Heart left ventricle (tissue), 16 donors: Measurements from ENCODE around the gene SKOR2. TPM values are rescaled to one million over a fixed set of nuclear protein-coding genes. Genes with fewer than 3 reads are reported as not detected.

ENCODE experiments used
- ATAC-seq, 4 donors: fragments of 200-7000 bp; cut with Tn5 transposase; one replicate each; pipeline ENCODE4 v1.9.1; 2020 to 2022; ENCODE audit warnings: moderate library complexity in 4 of 4, mild to moderate bottlenecking in 3 of 4, moderate number of reproducible peaks in 1 of 4
- DNase-seq, 5 donors: peaks; one replicate each; pipeline ENCODE4 v3.0.0-alpha.2; 2020
- H3K27ac ChIP-seq, 12 donors: fragments of 200-600 bp; sonication (generic) in 4 of 12; one replicate each; pipeline versions ENCODE4 v1.5.0 to v1.8.0; 2016 to 2022; ENCODE audit warnings: mild to moderate bottlenecking in 2 of 12
- H3K27me3 ChIP-seq, 9 donors: fragments of 200-600 bp; sonication (generic) in 2 of 9; one replicate each; pipeline versions ENCODE4 v1.5.1 to v1.8.0; 2016 to 2022; ENCODE audit warnings: mild to moderate bottlenecking in 3 of 9
- H3K36me3 ChIP-seq, 9 donors: fragments of 200-600 bp; sonication (generic) in 2 of 9; one replicate each; pipeline versions ENCODE4 v1.5.0 to v1.8.0; 2018 to 2022; ENCODE audit warnings: mild to moderate bottlenecking in 2 of 9
- H3K4me1 ChIP-seq, 12 donors: fragments of 200-600 bp; sonication (generic) in 4 of 12; one replicate each; pipeline versions ENCODE4 v1.5.0 to v1.8.0; 2016 to 2022; ENCODE audit warnings: mild to moderate bottlenecking in 3 of 12
- H3K4me3 ChIP-seq, 12 donors: fragments of 200-600 bp; sonication (generic) in 4 of 12; one replicate each; pipeline versions ENCODE4 v1.5.0 to v1.8.0; 2017 to 2022; ENCODE audit warnings: mild to moderate bottlenecking in 9 of 12, moderate library complexity in 4 of 12
- H3K9me3 ChIP-seq, 12 donors: fragments of 200-600 bp; sonication (generic) in 4 of 12; one replicate each; pipeline versions ENCODE4 v1.5.0 to v1.8.0; 2016 to 2022; ENCODE audit warnings: mild to moderate bottlenecking in 1 of 12
- POLR2A ChIP-seq, 2 donors: fragments of 450-650 bp; IDR thresholded peaks; one replicate each; pipeline ENCODE4 v1.6.1; 2017; ENCODE audit warnings: antibody characterized with exemption in 2 of 2, mild to moderate bottlenecking in 2 of 2, moderate library complexity in 2 of 2
- WGBS, 4 donors: extraction: QIAGEN DNeasy Blood & Tissue Kit in 2 of 4; methylation state at CpG; one replicate each; pipeline versions ENCODE4 v1.1.5 to v1.1.7; 2013 to 2018; 5-methylcytosine and 5-hydroxymethylcytosine counted together
- intact Hi-C, 10 donors: fragments of 100-400 bp; cut with DNase I; formaldehyde crosslinking; loops; one replicate each; pipeline versions ENCODE4 v1.11.1 to v1.14.2; 2022
- polyA plus RNA-seq, 2 donors: library from polyadenylated mRNA; stranded (reverse); fragments of 200-250 nt; gene quantifications; one replicate each; pipeline ENCODE4 v1.2.3, GENCODE V29; 2013
- total RNA-seq, 9 donors: library from RNA; depleted of rRNA in 2 of 9; stranded (reverse); fragments of >200 nt in 2 of 9; fragmentation: NEBNext Ultra II Directional in 3 of 9; extraction: Animal tissue kit (Norgen Biotek cat#: 25700) in 3 of 9; gene quantifications; one replicate each; pipeline versions ENCODE4 v1.1.0 to v1.2.4, GENCODE V29; 2016 to 2023
- TF ChIP-seq, protein P1 (sequence below), 12 donors: fragments of 200-600 bp; sonication (generic) in 4 of 12; IDR thresholded peaks; one replicate each; pipeline versions ENCODE4 v1.5.0 to v1.8.0; 2018 to 2022; ENCODE audit warnings: antibody characterized with exemption in 12 of 12, mild to moderate bottlenecking in 5 of 12
- donor health status: ischemic (EF 13 %, LVEDD 7.1; RV severe dilation, severe dysfunction).
- donor health status: healthy with polysubstance abuse.
- donor health status: DM: no; HTN: yes; CAD: no.
- donor health status: DM: no; HTN: no; CAD: no.
- donor health status: ischemic (EF 25% LVEDD 6.9; RV normal size, moderate dysfunction).
- donor health status: ischemic (EF 25% LVEDD 5.7; RV mildly dilated, moderate dysfunction).
- donor health status: healthy.
- donor health status: DM: yes; HTN: yes; CAD: no.
- donor health status: ischemic (EF 35%, LVEDD 5.7; RV mildly dilated, moderate dysfunction).
- donor health status: nonischemic (EF 11% LVEDD 7.7; RV severe dilation, severe dysfunction).
- donor health status: DM: yes; HTN: yes; CAD: no.
- donor health status: PGD.
- donor health status: ischemic (EF 29% LVEDD 5.4; RV normal size, mild dysfunction).
- donor health status: nonischemic (EF 23%, LVEDD 6.1; RV moderate dilation, normal function).

SKOR2 gene
- total and polyA plus RNA-seq, 11 donors: not detected

DNA sequence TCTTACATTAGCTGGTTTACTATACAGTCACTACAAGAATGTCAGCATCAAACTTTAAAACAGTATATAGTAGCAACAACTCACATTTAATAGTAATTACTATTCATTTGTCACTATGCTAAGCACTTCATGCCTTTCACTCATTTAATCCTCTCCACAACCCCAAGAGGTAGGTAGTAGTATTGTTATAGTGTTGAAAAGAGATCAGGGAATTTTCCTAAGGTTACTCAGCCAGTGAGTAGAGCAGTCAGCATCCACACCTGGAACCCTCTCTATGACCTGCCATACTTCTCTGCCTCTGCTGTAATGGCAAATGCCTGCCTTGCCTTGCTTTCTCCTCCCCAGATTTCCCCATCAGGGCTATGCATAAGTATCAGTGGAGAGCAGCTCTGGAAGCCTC is 24.8 kb downstream of the SKOR2 start:
- Histone ChIP-seq H3K27me3 (peaks cover 0 to 75% (median 16%) of the 10 kb centered on the region in 9 donors), H3K27ac (no peak overlapping the region), H3K36me3 (no peaks in the 10 kb centered on the region), H3K4me3 (no peak overlapping the region), H3K9me3 (no peaks in the 10 kb centered on the region), H3K4me1 (no peaks in the 10 kb centered on the region)
- ATAC-seq (no peak), DNase-seq (no peak)
- no peak for TF ChIP-seq POLR2A (IDR thresholded peaks at IDR 0.05)
- TF ChIP-seq, protein P1, sequence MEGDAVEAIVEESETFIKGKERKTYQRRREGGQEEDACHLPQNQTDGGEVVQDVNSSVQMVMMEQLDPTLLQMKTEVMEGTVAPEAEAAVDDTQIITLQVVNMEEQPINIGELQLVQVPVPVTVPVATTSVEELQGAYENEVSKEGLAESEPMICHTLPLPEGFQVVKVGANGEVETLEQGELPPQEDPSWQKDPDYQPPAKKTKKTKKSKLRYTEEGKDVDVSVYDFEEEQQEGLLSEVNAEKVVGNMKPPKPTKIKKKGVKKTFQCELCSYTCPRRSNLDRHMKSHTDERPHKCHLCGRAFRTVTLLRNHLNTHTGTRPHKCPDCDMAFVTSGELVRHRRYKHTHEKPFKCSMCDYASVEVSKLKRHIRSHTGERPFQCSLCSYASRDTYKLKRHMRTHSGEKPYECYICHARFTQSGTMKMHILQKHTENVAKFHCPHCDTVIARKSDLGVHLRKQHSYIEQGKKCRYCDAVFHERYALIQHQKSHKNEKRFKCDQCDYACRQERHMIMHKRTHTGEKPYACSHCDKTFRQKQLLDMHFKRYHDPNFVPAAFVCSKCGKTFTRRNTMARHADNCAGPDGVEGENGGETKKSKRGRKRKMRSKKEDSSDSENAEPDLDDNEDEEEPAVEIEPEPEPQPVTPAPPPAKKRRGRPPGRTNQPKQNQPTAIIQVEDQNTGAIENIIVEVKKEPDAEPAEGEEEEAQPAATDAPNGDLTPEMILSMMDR (IDR thresholded peaks at IDR 0.05): no peak
- intact Hi-C loops: no loop called here

DNA sequence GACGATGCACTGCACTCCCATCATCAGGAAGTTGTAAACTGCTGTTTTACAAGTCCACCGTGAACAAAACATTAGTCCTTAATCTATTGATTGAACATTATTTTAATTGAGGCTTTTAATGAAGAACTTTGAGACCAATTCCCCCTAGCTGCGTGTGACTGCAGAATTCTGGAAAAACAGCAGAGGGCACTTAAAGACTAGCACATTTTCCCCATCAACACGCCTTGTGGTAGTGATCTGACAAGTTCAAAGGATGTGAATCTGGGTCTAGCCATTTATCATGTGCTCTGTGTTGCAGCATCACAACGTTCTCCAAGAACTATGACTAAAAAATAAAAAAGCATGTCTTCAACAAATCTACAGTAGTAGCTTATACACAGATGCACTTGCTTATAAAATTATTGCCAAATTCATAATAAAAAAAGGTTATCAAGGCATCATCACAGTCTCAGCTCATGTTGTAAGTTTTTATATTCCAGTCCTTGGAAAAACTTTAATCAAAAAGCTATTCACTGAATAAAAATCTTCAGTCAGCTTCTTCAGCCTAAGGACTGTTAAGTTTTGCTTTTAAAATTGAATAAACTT is 35.8 kb downstream of the SKOR2 start:
- Histone ChIP-seq H3K27ac (no peak overlapping the region), H3K36me3 (no peaks in the 10 kb centered on the region), H3K9me3 (no peaks in the 10 kb centered on the region), H3K4me1 (no peaks in the 10 kb centered on the region), H3K27me3 (peaks cover 0 to 73% (median 10%) of the 10 kb centered on the region in 9 donors), H3K4me3 (no peak overlapping the region)
- intact Hi-C loops: loop anchor here (1.0 to 2.0 kb wide), 3 partner anchors 533 to 537 kb away; no protein-coding TSS in a partner anchor
- TF ChIP-seq POLR2A (IDR thresholded peaks at IDR 0.05): no peak
- TF ChIP-seq, protein P1 (IDR thresholded peaks at IDR 0.05): peak in 11 of 12 donors; percentile 26 to 64 (median 54)
- no peak for DNase-seq
- ATAC-seq: peak in 3 of 4 donors; percentile 51 to 63 (median 57)
- 0 to 1% (median 0%) methylated on average over 5 of the region's 5 CpGs for WGBS, 4 donors

DNA sequence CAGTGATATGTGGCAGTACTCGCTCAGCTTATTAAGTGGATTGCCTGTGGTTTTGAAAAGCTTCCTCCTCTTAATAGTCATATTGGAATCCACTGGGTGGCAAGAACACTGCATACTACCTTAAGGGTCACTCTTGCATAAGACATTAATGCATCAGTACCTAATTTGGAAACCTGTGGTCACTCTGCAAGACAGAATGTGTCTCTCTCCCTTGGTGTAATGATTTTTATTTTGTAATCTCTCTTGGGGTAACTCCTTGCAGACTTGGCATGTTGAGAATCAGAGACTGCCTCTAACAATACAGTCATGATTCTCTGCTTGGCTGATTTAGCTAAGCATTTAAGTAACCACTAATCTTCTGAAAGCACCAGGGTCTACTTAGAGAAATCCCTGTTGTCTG is 42.3 kb downstream of the SKOR2 start:
- intact Hi-C loops: loop anchor here in 3 of 10 donors (5.0 kb wide), 1 partner anchor 157 kb away; no protein-coding TSS in a partner anchor
- Histone ChIP-seq H3K27me3 (peaks cover 0 to 42% (median 15%) of the 10 kb centered on the region in 9 donors), H3K4me3 (no peak overlapping the region), H3K9me3 (no peaks in the 10 kb centered on the region), H3K36me3 (no peaks in the 10 kb centered on the region), H3K27ac (no peak overlapping the region), H3K4me1 (peaks cover 0 to 7% (median 0%) of the 10 kb centered on the region in 12 donors)
- WGBS, 4 donors: 77 to 100% (median 82%) methylated on average over 1 of the region's 1 CpG
- ATAC-seq: no peak
- DNase-seq: no peak
- TF ChIP-seq, protein P1 (IDR thresholded peaks at IDR 0.05): no peak
- no peak for TF ChIP-seq POLR2A (IDR thresholded peaks at IDR 0.05)

GRCh38 chr18:47206945-47207637 is 44.4 kb downstream of the SKOR2 start:
- no peaks in the 10 kb centered on the region for H3K36me3 ChIP-seq
- no peak for ATAC-seq
- 63 to 70% (median 67%) methylated on average over 2 of the region's 2 CpGs for WGBS, 4 donors
- TF ChIP-seq POLR2A (IDR thresholded peaks at IDR 0.05): no peak
- TF ChIP-seq, protein P1 (IDR thresholded peaks at IDR 0.05): no peak
- intact Hi-C loops: loop anchor here in 3 of 10 donors (5.0 kb wide), 1 partner anchor 155 kb away; no protein-coding TSS in a partner anchor
- H3K9me3 ChIP-seq: no peaks in the 10 kb centered on the region
- no peak overlapping the region for H3K4me3 ChIP-seq
- DNase-seq: no peak
- peaks cover 0 to 24% (median 7%) of the 10 kb centered on the region in 9 donors for H3K27me3 ChIP-seq
- peaks cover 0 to 11% (median 0%) of the 10 kb centered on the region in 12 donors for H3K4me1 ChIP-seq
- no peak overlapping the region for H3K27ac ChIP-seq
